Tibial nerve (tissue), 3 donors: Measurements from ENCODE around the gene KCNQ1.

Source experiments
- POLR2A ChIP-seq, 2 donors: fragments of 450-650 bp; IDR thresholded peaks; one replicate each; pipeline ENCODE4 v1.6.1; 2017; ENCODE audit warnings: antibody characterized with exemption in 2 of 2, mild to moderate bottlenecking in 2 of 2, moderate library complexity in 2 of 2
- TF ChIP-seq, protein P1 (sequence below), 5 experiments: fragments of 200-600 bp in 3 of 5; fragments of 450-650 bp in 2 of 5; sonication (generic) in 3 of 5; IDR thresholded peaks; one replicate each; pipeline ENCODE4 v1.5.1; 2016 to 2019; ENCODE audit warnings: antibody characterized with exemption in 5 of 5, mild to moderate bottlenecking in 3 of 5, moderate library complexity in 2 of 5

DNA sequence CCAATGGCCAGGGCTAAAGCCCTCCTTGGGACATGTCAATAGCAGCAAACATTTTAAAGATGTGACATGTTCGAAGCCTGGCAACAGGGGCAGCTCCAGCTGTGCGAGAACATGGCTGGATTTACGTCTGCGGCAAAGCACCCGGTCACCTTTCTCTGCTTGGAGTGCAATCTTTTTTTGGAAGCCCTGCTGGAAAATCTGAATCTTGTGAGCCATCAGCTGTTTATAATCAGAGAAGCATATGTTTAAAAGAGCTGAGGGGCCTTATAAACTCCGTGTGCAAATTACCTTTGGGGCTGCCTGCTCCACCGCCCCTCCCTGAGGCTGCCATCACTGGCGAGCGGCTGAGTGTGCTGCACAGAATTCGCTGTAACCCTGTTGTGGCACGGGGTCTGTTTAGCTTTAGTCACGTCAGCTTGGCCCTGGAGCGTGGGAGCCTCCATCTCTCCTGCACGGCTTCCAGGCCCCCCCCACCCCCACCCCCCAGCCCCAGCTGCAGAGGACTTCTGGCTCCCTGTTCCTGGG, 264.0 kb downstream of the KCNQ1 start:
- TF ChIP-seq, protein P1, sequence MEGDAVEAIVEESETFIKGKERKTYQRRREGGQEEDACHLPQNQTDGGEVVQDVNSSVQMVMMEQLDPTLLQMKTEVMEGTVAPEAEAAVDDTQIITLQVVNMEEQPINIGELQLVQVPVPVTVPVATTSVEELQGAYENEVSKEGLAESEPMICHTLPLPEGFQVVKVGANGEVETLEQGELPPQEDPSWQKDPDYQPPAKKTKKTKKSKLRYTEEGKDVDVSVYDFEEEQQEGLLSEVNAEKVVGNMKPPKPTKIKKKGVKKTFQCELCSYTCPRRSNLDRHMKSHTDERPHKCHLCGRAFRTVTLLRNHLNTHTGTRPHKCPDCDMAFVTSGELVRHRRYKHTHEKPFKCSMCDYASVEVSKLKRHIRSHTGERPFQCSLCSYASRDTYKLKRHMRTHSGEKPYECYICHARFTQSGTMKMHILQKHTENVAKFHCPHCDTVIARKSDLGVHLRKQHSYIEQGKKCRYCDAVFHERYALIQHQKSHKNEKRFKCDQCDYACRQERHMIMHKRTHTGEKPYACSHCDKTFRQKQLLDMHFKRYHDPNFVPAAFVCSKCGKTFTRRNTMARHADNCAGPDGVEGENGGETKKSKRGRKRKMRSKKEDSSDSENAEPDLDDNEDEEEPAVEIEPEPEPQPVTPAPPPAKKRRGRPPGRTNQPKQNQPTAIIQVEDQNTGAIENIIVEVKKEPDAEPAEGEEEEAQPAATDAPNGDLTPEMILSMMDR (IDR thresholded peaks at IDR 0.05) = no peak
- TF ChIP-seq POLR2A (IDR thresholded peaks at IDR 0.05) = no peak
